ENCODE measurements around the gene BZW2.

Gene BZW2

DNA sequence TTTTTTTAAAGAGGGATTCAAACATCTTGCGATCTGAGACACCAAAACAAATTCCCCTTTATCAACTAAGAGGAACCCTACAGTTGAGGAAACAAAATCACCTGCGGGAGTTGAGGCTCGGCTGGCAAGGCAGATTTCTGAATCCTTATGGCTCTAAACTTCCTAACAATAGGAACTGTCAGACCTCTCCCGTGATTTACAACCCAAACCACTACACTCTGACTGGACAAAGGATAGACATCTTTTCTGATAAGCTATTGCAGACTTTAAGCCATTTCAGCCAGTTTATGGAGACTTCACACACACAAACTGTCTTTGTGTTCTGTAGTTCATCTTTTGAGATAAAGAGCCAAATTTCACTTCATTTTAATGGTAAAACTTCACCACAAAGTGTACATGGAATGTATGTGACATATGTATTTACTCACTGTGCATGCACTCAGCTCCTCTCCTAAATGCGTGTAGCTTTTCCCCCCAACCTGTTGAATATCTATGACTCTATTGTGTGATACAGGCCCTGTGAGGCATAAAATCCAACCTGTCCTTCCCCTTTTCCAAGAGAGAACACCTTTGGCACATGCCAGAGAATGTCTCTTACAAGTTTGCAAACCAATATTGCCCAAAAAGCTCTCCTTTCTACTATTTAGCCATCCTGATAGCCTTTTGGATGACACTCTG, 92.2 kb downstream of the BZW2 start:
- no peak overlapping the region for H3K4me3 ChIP-seq (ENCODE audit: low read depth, low read length)
- TF ChIP-seq, protein P1, sequence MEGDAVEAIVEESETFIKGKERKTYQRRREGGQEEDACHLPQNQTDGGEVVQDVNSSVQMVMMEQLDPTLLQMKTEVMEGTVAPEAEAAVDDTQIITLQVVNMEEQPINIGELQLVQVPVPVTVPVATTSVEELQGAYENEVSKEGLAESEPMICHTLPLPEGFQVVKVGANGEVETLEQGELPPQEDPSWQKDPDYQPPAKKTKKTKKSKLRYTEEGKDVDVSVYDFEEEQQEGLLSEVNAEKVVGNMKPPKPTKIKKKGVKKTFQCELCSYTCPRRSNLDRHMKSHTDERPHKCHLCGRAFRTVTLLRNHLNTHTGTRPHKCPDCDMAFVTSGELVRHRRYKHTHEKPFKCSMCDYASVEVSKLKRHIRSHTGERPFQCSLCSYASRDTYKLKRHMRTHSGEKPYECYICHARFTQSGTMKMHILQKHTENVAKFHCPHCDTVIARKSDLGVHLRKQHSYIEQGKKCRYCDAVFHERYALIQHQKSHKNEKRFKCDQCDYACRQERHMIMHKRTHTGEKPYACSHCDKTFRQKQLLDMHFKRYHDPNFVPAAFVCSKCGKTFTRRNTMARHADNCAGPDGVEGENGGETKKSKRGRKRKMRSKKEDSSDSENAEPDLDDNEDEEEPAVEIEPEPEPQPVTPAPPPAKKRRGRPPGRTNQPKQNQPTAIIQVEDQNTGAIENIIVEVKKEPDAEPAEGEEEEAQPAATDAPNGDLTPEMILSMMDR (IDR thresholded peaks at IDR 0.05; ENCODE audit: borderline replicate concordance, insufficient read depth, low read depth, low read length), result no peak

DNA sequence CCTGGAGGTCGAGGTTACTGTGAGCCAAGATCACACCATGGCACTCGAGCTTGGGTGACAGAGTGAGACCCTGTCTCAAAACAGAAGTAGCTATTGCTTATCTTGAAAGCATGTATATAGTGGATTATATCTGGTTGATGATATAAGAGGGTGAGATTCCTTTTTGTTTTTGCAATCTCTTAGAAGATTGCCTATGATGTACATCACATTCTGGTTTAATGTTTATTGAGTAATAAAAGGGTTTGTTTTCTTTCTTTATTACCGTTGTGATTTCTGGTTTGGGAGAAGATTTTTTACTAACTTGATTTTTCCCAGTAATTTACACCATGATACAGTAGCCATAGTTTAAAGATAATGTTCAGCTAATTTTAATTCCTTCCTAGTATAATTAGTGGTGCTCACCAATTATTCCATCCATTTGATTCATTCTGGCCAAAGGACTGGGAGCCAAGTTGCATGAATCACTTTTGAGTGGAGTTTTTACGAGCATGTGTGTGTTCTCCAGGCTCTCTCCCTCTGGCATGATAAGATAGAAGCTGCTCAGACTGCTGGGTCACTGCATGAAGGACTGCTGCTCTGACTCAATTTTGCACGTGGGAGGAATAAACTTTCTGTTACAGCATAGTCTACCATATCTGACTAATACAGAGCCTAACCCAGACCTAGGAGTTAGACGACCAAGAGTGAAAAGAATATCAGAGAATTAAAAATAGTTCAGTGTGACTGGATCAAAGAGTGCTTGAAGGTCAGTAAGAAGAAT, 94.1 kb downstream of the BZW2 start:
- H3K4me3 ChIP-seq (ENCODE audit: low read depth, low read length), result no peak overlapping the region
- TF ChIP-seq, protein P1 (IDR thresholded peaks at IDR 0.05; ENCODE audit: borderline replicate concordance, insufficient read depth, low read depth, low read length), result no peak

DNA sequence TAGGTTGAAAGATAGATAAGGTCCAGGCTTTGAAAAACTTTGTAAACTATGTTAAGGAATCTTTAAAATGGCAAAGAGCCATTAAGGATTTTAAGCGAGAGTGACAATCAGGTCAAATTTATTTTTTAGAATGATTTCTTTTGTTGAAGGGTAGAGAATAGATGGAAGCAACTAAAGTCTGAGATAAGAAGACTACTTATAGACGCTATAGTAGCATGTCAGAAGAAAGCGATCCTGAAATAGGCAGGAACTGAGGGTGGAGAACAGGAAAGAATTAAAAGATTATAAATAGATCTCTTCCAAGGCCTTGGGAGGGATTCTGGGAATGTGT, 94.6 kb downstream of the BZW2 start:
- no peak overlapping the region for H3K4me3 ChIP-seq (ENCODE audit: low read depth, low read length)
- TF ChIP-seq, protein P1 (IDR thresholded peaks at IDR 0.05; ENCODE audit: borderline replicate concordance, insufficient read depth, low read depth, low read length), result no peak

DNA sequence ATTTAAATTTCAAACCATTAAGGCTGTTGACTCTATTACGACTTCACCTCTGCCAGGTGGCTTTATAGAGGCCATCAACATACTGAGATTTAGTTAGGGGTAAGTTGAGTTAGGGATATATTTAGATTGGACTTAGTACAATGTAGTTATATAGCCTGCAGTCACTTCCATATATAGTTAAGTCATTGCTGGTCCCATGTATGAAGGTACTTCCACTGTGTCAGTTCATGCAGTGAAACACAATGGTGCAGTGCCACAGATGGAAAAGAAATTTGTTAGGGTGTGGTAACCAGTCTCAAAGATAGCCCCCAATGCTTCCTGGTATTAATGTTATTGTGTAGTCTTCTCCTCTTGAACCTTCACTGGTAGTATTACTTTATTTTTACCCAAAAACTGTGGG, 95.0 kb downstream of the BZW2 start:
- H3K4me3 ChIP-seq (ENCODE audit: low read depth, low read length), result no peak overlapping the region
- TF ChIP-seq, protein P1 (IDR thresholded peaks at IDR 0.05; ENCODE audit: borderline replicate concordance, insufficient read depth, low read depth, low read length), result no peak

DNA sequence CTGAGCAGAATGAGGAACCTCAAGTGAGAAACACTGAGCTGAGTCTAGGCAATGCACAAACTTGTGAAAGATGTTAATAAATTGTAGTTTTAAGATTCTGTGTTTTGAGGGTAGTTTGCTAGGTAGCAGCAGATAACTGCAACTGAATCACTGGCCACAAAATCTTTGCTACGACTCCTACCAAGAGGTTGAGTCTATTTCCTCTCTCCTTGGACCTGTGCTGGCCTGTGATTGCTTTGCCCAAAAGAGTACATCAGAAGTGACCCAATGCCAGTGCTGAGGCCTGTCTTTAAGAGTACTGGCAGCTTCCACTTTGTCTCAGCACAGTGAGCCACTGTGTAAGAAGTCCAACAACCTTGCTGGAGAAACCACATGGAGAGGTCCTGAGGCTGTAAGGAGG, 95.7 kb downstream of the BZW2 start:
- TF ChIP-seq, protein P1 (IDR thresholded peaks at IDR 0.05; ENCODE audit: borderline replicate concordance, insufficient read depth, low read depth, low read length), result no peak
- no peak overlapping the region for H3K4me3 ChIP-seq (ENCODE audit: low read depth, low read length)

DNA sequence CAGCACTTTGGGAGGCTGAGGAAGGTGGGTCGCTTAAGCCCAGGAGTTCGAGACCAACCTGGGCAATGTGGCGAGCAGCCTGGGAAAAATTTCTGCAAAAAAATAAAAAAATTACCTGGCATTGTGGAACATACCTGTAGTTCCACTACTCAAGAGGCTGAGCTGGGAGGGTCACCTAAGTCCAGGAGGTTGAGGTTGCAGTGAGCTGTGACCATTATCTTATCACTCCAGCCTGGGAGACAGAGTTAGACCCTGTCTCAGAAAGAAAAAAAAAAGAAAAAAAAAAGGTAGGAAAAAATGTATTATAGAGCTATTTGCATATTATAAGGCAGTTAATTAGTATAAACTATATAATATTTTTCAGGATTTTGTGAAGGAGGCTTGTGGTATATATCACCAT, 96.6 kb downstream of the BZW2 start:
- no peak overlapping the region for H3K4me3 ChIP-seq (ENCODE audit: low read depth, low read length)
- TF ChIP-seq, protein P1 (IDR thresholded peaks at IDR 0.05; ENCODE audit: borderline replicate concordance, insufficient read depth, low read depth, low read length), result no peak

DNA sequence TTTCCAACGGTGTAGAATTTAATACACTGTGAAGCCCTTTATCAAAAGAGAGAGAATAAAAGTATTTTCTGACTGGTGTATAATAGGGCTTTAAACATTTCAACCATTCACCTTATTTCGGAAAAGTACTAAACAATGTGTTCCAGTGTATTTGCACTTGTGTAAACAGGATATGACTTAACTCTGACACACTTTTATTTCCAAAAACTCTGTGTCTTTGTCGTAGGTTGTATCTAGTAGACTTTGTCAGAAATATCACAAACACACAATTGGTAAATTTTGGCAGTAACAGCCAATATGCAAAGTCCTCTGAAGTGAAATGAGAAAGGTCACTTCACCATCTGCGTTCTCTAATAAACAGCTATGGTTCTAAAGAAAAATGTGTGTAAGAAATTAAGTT, 97.3 kb downstream of the BZW2 start:
- TF ChIP-seq, protein P1 (IDR thresholded peaks at IDR 0.05; ENCODE audit: borderline replicate concordance, insufficient read depth, low read depth, low read length), result no peak
- H3K4me3 ChIP-seq (ENCODE audit: low read depth, low read length), result no peak overlapping the region

Measured in GM12875 (cell line).